Mammary epithelial cell (primary cell): Measurements from ENCODE around the gene MYLK.

Source experiments
- EZH2 ChIP-seq: IDR thresholded peaks from 2 replicates; pipeline ENCODE4 v1.6.1; 2012; ENCODE audit warnings: low read length, inconsistent platforms, borderline replicate concordance
- TF ChIP-seq, protein P1 (sequence below), 2 donors: IDR thresholded peaks in 1 of 2; conservative IDR thresholded peaks in 1 of 2; 2 replicates each; pipeline ENCODE4 v1.5.1; 2011 to 2012; ENCODE audit warnings: inconsistent platforms in 2 of 2, low read length in 2 of 2, mild to moderate bottlenecking in 2 of 2, control low read depth in 1 of 2, low read depth in 1 of 2; ENCODE audit not compliant: insufficient read depth in 1 of 2; ENCODE audit errors: extremely low read depth in 1 of 2

- TF ChIP-seq, protein P1, sequence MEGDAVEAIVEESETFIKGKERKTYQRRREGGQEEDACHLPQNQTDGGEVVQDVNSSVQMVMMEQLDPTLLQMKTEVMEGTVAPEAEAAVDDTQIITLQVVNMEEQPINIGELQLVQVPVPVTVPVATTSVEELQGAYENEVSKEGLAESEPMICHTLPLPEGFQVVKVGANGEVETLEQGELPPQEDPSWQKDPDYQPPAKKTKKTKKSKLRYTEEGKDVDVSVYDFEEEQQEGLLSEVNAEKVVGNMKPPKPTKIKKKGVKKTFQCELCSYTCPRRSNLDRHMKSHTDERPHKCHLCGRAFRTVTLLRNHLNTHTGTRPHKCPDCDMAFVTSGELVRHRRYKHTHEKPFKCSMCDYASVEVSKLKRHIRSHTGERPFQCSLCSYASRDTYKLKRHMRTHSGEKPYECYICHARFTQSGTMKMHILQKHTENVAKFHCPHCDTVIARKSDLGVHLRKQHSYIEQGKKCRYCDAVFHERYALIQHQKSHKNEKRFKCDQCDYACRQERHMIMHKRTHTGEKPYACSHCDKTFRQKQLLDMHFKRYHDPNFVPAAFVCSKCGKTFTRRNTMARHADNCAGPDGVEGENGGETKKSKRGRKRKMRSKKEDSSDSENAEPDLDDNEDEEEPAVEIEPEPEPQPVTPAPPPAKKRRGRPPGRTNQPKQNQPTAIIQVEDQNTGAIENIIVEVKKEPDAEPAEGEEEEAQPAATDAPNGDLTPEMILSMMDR (conservative IDR thresholded peaks at IDR 0.05 in 1 of 2, IDR thresholded peaks at IDR 0.05 in 1 of 2; ENCODE audit: extremely low read depth in 1 of 2, insufficient read depth in 1 of 2, low read depth in 1 of 2, low read length in 2 of 2): no peak
- no peak for TF ChIP-seq EZH2
Observed at GRCh38 chr3:123684636-123685035, 199.5 kb downstream of the MYLK start.
